Stomach (tissue), 4 donors: ENCODE measurements around the gene SLC16A10.

Experiments used
- CTCF ChIP-seq, 7 experiments: fragments of 450-650 bp in 4 of 7; fragments of 200-600 bp in 3 of 7; sonication (generic) in 3 of 7; IDR thresholded peaks; one replicate each; pipeline ENCODE4 v1.5.1; 2016 to 2019; ENCODE audit warnings: antibody characterized with exemption in 7 of 7, control low read depth in 2 of 7, mild to moderate bottlenecking in 1 of 7
- EP300 ChIP-seq: sonication (generic); formaldehyde crosslinking; IDR thresholded peaks from one replicate; pipeline ENCODE4 v1.6.1; 2017; ENCODE audit warnings: antibody characterized with exemption
- POLR2A ChIP-seq, 4 donors: fragments of 450-650 bp; IDR thresholded peaks; one replicate each; pipeline ENCODE4 v1.6.1; 2016; ENCODE audit warnings: antibody characterized with exemption in 4 of 4, control low read depth in 2 of 4, mild to moderate bottlenecking in 1 of 4, moderate library complexity in 1 of 4
- POLR2AphosphoS5 ChIP-seq, 3 donors: sonication (generic); formaldehyde crosslinking; IDR thresholded peaks; one replicate each; pipeline ENCODE4 v1.6.1; 2016; ENCODE audit warnings: antibody characterized with exemption in 3 of 3

- TF ChIP-seq CTCF (IDR thresholded peaks at IDR 0.05): no peak
- TF ChIP-seq POLR2AphosphoS5 (IDR thresholded peaks at IDR 0.05): no peak
- TF ChIP-seq POLR2A (IDR thresholded peaks at IDR 0.05): no peak
- no peak for TF ChIP-seq EP300
Observed at GRCh38 chr6:111157412-111157811, 70.1 kb downstream of the SLC16A10 start.
